GM18858 (cell line): ENCODE results near the gene CCDC30.
"Not testable (repeated sequence)": the region's sequence is repeated elsewhere in the genome, so short reads cannot be mapped to it uniquely, and the experiment has no call there.

Experiments used
- ATAC-seq: cut with Tn5 transposase; IDR thresholded peaks from one replicate; pipeline ENCODE4 v1.9.1; 2021; ENCODE audit not compliant: unreplicated experiment

The CCDC30 gene

GRCh38 chr1:42450061-42450460, 13.0 kb upstream of the CCDC30 start:
- no peak for ATAC-seq

- ATAC-seq: no peak
These were observed 9.7 kb upstream of the CCDC30 start for GRCh38 chr1:42453386-42453785.

- no peak for ATAC-seq
These were observed 8.7 kb upstream of the CCDC30 start for GRCh38 chr1:42454403-42454802.

GRCh38 chr1:42456010-42456753, 6.9 kb upstream of the CCDC30 start, which contains the start of the genes PPCS and ZMYND12:
Gene PPCS (plus strand): TSS chr1:42456543. CDS start chr1:42456566, 23 bp downstream.
Gene ZMYND12 (minus strand): TSS chr1:42456022. CDS start chr1:42455997, 25 bp downstream.
- ATAC-seq: peak; percentile 65

GRCh38 chr1:42456754-42457089, 6.4 kb upstream of the CCDC30 start:
- peak; percentile 38 for ATAC-seq

GRCh38 chr1:42461196-42461595, 1.9 kb upstream of the CCDC30 start:
- no peak for ATAC-seq

GRCh38 chr1:42463921-42464320, 835 bp downstream of the CCDC30 start:
- no peak for ATAC-seq

GRCh38 chr1:42466030-42466429, 2.9 kb downstream of the CCDC30 start:
- no peak for ATAC-seq

- no peak for ATAC-seq
These were observed 6.6 kb downstream of the CCDC30 start for GRCh38 chr1:42469727-42470126.

- ATAC-seq: no peak
These were observed 13.5 kb downstream of the CCDC30 start for GRCh38 chr1:42476605-42477004.

- not testable (repeated sequence) for ATAC-seq
These were observed 14.3 kb downstream of the CCDC30 start for GRCh38 chr1:42477354-42477753.

- no peak for ATAC-seq
These were observed 14.7 kb downstream of the CCDC30 start for GRCh38 chr1:42477775-42478174.

GRCh38 chr1:42479621-42480020, 16.5 kb downstream of the CCDC30 start:
- ATAC-seq: no peak

- ATAC-seq: no peak
These were observed 17.8 kb downstream of the CCDC30 start for GRCh38 chr1:42480921-42481320.

- ATAC-seq: no peak
These were observed 19.6 kb downstream of the CCDC30 start for GRCh38 chr1:42482635-42483153.

GRCh38 chr1:42484382-42484781, 21.3 kb downstream of the CCDC30 start:
- ATAC-seq: no peak

- ATAC-seq: no peak
These were observed 27.2 kb downstream of the CCDC30 start for GRCh38 chr1:42490237-42490636.

GRCh38 chr1:42502031-42502430, 38.9 kb downstream of the CCDC30 start:
- ATAC-seq: not testable (repeated sequence)

- ATAC-seq: no peak
These were observed 41.5 kb downstream of the CCDC30 start for GRCh38 chr1:42504535-42505128.

- no peak for ATAC-seq
These were observed 43.5 kb downstream of the CCDC30 start for GRCh38 chr1:42506576-42506975.

- ATAC-seq: not testable (repeated sequence)
These were observed 48.6 kb downstream of the CCDC30 start for GRCh38 chr1:42511581-42512155.

GRCh38 chr1:42518908-42519307, 55.8 kb downstream of the CCDC30 start:
- no peak for ATAC-seq
